Activated naive CD8-positive, alpha-beta T cell treated with anti-CD3 and anti-CD28 coated beads, Interleukin-2, amount 50 U/mL, for 24 hours (primary cell): ENCODE data around the gene C5orf52.
"Not testable (repeated sequence)": the region's sequence is repeated elsewhere in the genome, so short reads cannot be mapped to it uniquely, and the experiment has no call there.

Experiments used
- ATAC-seq: fragments of 150-1000 bp; cut with Tn5 transposase; one replicate; pipeline ENCODE4 v1.10.0; 2021
- DNase-seq: peaks from one replicate; pipeline ENCODE4 v3.0.0; 2021
- H3K27ac Mint-ChIP-seq: one replicate; pipeline ENCODE4 v1.8.0; 2021; ENCODE audit warnings: mild to moderate bottlenecking, mixed read lengths
- H3K27me3 Mint-ChIP-seq: one replicate; pipeline ENCODE4 v1.8.0; 2021; ENCODE audit warnings: mixed read lengths
- H3K36me3 Mint-ChIP-seq: one replicate; pipeline ENCODE4 v1.8.0; 2021; ENCODE audit warnings: low read depth, mixed read lengths
- H3K4me1 Mint-ChIP-seq: one replicate; pipeline ENCODE4 v1.8.0; 2021; ENCODE audit warnings: mixed read lengths
- H3K4me3 Mint-ChIP-seq: one replicate; pipeline ENCODE4 v1.8.0; 2021; ENCODE audit warnings: mild to moderate bottlenecking, moderate library complexity, mixed read lengths
- H3K9me3 Mint-ChIP-seq: one replicate; pipeline ENCODE4 v1.8.0; 2021; ENCODE audit warnings: mixed read lengths

The C5orf52 gene

DNA sequence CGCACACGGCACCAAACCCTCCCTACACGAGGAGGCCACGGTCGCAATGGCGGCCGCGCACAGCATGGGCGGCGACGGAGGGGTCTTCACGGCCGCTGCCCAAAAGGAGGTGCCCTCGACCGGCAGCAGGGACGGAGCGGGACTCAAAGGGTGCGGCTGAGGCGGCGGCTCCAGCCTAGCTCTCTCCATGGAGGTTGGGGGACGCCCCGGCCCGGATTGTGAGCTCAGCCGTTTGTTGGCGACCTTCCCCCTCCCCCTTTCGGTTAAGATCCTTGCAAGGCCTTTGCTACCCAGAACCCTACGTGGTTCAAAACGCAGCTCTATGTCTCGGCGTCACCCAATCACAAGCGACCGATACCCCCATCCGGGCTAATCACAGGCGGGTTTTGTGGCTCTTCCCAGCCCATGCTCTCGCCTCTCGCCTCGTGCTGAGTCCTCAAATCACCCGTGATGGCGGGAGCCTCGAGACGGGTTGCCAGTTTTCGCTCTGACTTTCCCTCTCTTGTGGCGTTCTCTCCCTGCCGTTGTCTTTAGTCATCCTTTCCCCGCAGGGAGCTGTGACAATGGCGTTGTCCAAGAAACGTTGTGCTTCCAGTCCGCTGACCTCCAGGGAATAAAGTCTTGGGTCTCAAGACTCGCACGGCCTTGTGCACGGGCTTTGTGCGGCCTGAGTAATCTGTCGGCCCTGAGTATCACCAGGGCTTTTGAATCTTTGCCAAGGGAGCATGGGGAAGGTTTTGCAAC is 19.5 kb downstream of the C5orf52 start:
- H3K9me3 Mint-ChIP-seq = peaks cover 6% of the 10 kb centered on the region
- peaks cover 8% of the 10 kb centered on the region for H3K27me3 Mint-ChIP-seq
- DNase-seq (no peak), ATAC-seq (no peak)
- H3K4me3 Mint-ChIP-seq = no peak overlapping the region
- no peaks in the 10 kb centered on the region for H3K4me1 Mint-ChIP-seq
- no peak overlapping the region for H3K27ac Mint-ChIP-seq
- H3K36me3 Mint-ChIP-seq = no peaks in the 10 kb centered on the region

DNA sequence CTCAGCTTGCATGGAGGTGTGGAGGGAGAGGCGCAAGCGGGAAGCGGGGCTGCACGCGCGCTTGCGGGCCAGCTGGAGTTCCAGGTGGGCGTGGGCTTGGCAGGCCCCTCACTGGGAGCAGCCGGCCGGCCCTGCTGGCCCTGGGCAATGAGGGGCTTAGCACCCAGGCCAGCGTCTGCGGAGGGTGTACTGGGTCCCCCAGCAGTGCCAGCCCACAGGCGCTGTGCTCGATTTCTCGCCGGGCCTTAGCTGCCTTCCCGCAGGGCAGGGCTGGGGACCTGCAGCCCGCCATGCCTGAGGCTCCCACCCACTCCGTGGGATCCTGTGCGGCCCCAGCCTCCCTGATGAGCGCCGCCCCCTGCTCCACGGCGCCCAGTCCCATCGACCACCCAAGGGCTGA is 22.5 kb downstream of the C5orf52 start:
- not testable (repeated sequence) for H3K27ac Mint-ChIP-seq, H3K36me3 Mint-ChIP-seq, H3K4me1 Mint-ChIP-seq, H3K4me3 Mint-ChIP-seq, DNase-seq, ATAC-seq
- Mint-ChIP-seq H3K27me3 (peaks cover 11% of the 10 kb centered on the region), H3K9me3 (peaks cover 11% of the 10 kb centered on the region)

DNA sequence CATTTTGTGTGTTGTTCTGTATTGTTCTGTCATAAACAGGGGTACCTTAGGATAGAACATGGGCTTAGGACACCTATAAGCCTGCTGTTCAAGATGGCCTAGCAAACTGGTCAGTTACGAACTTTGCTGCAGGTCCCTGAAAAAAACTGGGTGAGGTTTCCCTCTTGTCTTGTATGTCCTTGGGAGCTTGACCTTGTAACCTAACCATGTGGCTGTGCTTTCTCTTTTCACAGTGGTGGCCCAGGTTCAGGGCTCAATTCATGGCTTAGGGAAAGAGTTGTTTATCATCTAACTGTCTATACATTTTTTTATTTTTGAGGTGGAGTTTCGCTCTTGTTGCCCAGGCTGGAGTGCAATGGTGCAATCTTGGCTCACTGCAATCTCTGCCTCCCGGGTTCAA is 24.8 kb downstream of the C5orf52 start:
- not testable (repeated sequence) for ATAC-seq

DNA sequence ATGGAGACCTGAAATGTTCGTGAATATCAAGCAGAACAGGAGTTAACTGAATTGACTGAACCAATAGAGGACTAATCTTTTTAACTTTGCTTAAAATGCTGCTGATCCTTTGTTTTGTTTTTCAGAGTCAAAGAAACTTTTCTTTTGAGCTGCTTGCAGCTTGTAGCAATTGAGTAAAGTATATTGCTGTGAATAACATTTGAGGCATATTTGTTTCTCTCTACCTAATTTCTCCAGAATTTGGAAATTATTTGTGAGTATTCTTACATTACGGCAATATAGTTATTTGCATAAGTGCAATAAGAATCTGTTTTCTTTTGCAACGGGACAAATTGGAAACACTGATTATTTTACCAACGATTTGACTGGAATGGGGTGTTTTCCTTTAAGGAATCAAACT is 27.3 kb downstream of the C5orf52 start:
- not testable (repeated sequence) for DNase-seq, H3K4me1 Mint-ChIP-seq, ATAC-seq, H3K36me3 Mint-ChIP-seq, H3K27me3 Mint-ChIP-seq, H3K27ac Mint-ChIP-seq, H3K4me3 Mint-ChIP-seq, H3K9me3 Mint-ChIP-seq

More for the DNA sequence above, 24.8 kb downstream of the C5orf52 start:
- H3K4me1 Mint-ChIP-seq, H3K36me3 Mint-ChIP-seq, DNase-seq, H3K4me3 Mint-ChIP-seq, H3K27ac Mint-ChIP-seq, H3K27me3 Mint-ChIP-seq: not testable (repeated sequence)
- peaks cover 11% of the 10 kb centered on the region for H3K9me3 Mint-ChIP-seq

DNA sequence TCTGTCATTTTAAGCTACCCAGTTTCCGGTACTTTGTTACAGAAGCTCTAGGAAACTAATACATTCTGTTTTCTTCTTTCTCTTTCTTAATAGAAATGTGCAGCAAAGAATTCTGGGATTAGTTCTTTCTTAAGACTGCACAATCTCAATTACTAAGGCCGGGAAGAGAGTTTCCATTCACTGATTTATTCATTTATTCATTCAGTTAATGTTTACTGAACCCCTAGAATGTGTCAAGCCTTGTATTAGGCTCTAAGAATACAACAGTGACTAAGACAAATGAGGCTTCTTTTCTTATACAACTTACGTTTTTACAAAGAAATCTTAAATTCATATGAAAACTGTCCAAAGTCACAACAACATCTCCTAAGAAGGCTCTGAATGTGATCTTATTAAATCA is 32.4 kb downstream of the C5orf52 start:
- Mint-ChIP-seq H3K4me1 (no peaks in the 10 kb centered on the region), H3K27ac (no peak overlapping the region), H3K36me3 (no peaks in the 10 kb centered on the region), H3K4me3 (no peak overlapping the region), H3K9me3 (peaks cover 4% of the 10 kb centered on the region), H3K27me3 (peaks cover 14% of the 10 kb centered on the region)
- ATAC-seq (no peak), DNase-seq (no peak)

DNA sequence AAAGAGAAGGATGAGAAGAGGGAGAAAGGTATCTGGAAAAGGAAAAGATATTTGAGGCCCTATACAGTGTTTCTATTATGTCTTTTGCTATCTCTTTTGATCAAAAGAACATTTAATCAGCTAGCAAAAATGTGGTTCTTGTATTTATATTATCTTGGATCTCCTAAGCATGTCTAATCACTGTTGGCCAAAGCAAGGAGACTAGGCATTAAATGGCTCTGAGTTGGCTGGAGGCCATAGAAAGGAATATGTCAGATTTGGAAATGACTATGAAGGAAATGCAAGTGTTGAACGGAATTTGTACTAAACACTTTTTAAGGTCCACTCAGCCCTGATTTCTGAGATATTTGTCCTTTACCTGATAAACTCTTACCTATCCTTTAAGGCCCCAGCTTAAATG is 37.5 kb downstream of the C5orf52 start:
- H3K36me3 Mint-ChIP-seq = no peaks in the 10 kb centered on the region

DNA sequence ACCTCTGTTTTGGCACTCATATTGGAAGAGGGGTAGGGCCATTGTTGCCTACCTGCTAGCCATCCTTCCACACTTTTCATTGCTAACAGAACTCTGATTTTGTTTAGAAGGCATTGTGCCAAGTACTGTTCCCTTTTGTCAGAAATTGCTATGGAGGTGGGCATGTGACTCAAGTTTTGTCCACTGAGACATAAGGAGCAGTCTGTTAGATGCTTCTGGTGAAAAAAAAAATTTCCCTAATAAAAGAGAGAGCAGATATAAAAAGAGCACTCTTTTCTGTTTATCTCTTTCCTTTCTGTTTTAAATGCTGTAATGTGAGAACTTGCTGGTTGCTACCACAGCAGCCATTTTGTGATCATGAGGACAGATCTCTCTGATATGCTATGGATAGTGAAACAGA is 38.0 kb downstream of the C5orf52 start:
- H3K4me1 Mint-ChIP-seq = no peaks in the 10 kb centered on the region
- H3K27ac Mint-ChIP-seq = no peak overlapping the region
- DNase-seq (no peak), ATAC-seq (no peak)
- no peaks in the 10 kb centered on the region for H3K9me3 Mint-ChIP-seq
- no peaks in the 10 kb centered on the region for H3K36me3 Mint-ChIP-seq
- H3K4me3 Mint-ChIP-seq = no peak overlapping the region
- peaks cover 16% of the 10 kb centered on the region for H3K27me3 Mint-ChIP-seq

More for the DNA sequence above, 37.5 kb downstream of the C5orf52 start:
- no peak for DNase-seq
- Mint-ChIP-seq H3K4me1 (no peaks in the 10 kb centered on the region), H3K9me3 (no peaks in the 10 kb centered on the region), H3K4me3 (no peak overlapping the region), H3K27me3 (peaks cover 16% of the 10 kb centered on the region), H3K27ac (no peak overlapping the region)
- no peak for ATAC-seq

DNA sequence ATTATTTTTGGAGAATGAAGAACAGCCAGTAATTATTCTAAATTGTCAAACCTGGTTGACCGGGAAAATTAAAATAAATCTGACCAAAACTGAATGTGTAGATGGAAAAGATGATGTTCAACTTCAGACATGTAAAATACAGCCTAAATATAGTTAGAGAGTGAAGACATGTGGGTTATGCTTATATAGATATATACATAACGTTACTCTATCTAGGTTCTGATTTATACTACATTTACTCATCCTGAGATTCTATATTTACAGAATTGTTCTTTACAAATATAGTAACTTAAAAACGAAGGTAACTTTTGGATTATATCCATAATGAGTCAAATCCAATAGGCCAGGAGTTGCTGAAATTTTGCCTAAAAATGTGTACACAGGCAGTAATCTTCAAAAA is 39.1 kb downstream of the C5orf52 start:
- no peak overlapping the region for H3K4me3 Mint-ChIP-seq
- ATAC-seq (no peak), DNase-seq (no peak)
- no peaks in the 10 kb centered on the region for H3K36me3 Mint-ChIP-seq
- H3K4me1 Mint-ChIP-seq = no peaks in the 10 kb centered on the region
- H3K27me3 Mint-ChIP-seq = peaks cover 9% of the 10 kb centered on the region
- H3K27ac Mint-ChIP-seq = no peak overlapping the region
- no peaks in the 10 kb centered on the region for H3K9me3 Mint-ChIP-seq

DNA sequence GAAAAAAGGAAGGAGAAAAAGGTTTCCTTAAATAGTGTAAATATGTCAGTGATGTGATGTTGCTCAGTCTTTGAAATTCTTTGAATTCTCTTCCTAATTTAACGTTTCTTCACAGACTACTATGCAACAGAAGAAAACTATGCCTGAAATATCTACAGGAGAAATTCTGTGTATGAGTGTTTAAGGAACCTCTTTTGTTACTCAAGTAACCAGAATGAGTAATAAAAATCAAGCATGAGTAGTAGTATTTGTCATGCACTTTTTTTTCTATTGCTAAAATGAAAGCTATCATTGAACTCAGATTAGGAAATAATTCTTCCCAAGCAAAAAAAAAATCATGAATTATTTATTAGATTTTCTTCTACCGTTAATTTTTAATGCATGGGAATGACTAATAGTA is 39.5 kb downstream of the C5orf52 start:
- no peak for ATAC-seq
- Mint-ChIP-seq H3K27me3 (peaks cover 8% of the 10 kb centered on the region), H3K4me3 (no peak overlapping the region), H3K4me1 (no peaks in the 10 kb centered on the region), H3K9me3 (no peaks in the 10 kb centered on the region), H3K36me3 (no peaks in the 10 kb centered on the region), H3K27ac (no peak overlapping the region)
- no peak for DNase-seq

DNA sequence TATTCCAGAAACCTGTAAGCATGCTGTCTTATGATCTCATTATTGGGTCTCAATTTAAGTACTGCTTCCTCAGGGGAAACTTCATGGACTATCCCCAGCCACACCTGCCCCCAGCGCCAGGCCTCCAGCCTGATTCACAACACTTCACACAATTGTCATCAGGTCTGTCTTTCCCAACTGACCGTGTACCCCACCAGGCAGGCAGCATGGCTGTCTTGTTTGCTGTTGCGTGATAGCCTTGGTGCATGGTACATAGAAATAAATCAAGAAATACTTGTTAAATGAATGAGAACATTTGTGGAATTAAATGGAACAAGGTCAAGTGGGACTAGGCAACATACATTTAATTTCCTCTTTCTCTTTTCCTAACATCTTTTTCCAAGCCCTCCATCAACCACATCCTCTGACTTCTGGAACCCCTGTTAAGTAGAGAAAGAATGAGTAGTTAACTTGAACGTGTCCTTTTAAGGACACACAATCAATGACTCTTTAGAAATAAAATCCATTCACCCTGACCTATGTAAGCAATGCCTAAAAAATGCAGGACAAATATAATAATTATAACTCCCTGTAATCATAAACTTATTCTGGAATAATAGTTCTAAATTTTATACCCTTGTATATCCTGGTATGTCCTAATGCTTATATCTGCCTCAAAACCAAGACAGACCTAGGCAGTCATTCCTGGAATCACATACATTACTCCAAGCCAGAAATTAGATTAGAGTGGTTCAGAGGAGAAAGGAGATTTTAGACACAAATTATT is 42.7 kb downstream of the C5orf52 start:
- H3K36me3 Mint-ChIP-seq = peaks cover 4% of the 10 kb centered on the region

DNA sequence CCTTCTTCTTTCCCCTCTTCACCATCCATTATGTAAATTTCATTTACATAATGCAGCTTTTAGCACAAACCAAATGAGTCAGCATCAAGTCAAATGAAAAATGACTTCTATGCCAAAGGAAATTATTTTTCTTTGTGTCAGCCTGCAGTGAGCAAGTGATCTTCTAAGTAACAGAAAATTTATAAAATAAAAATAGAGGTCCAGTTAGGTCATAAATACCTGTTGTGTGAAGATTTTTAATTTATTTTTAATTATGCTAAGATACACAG is 43.2 kb downstream of the C5orf52 start:
- H3K27ac Mint-ChIP-seq = no peak overlapping the region
- H3K36me3 Mint-ChIP-seq = peaks cover 4% of the 10 kb centered on the region
- DNase-seq = no peak
- H3K9me3 Mint-ChIP-seq = no peaks in the 10 kb centered on the region
- no peaks in the 10 kb centered on the region for H3K27me3 Mint-ChIP-seq
- peaks cover 11% of the 10 kb centered on the region for H3K4me1 Mint-ChIP-seq
- ATAC-seq = no peak
- no peak overlapping the region for H3K4me3 Mint-ChIP-seq

More for the DNA sequence above, 42.7 kb downstream of the C5orf52 start:
- peaks cover 11% of the 10 kb centered on the region for H3K4me1 Mint-ChIP-seq
- no peaks in the 10 kb centered on the region for H3K9me3 Mint-ChIP-seq
- no peaks in the 10 kb centered on the region for H3K27me3 Mint-ChIP-seq
- H3K27ac Mint-ChIP-seq = no peak overlapping the region
- DNase-seq = no peak
- no peak overlapping the region for H3K4me3 Mint-ChIP-seq
- ATAC-seq = no peak

DNA sequence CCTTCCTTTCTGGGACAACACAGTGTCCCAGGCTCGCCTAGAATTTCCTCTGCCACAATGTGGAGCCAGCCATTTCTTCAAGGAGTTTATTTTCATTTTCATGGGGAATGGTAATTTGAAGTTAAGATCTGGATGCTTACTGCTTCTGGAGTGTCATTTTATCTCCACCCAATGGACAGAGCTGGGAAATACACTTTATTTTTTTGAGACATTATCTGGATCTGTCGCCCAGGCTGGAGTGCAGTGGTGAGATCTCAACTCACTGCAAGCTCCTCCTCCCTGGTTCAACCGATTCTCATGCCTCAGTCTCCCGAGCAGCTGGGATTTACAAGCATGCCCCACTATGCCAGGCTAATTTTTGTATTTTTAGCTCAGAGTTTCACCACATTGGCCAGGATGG is 47.2 kb downstream of the C5orf52 start:
- H3K4me3 Mint-ChIP-seq = no peak overlapping the region
- no peaks in the 10 kb centered on the region for H3K27me3 Mint-ChIP-seq
- DNase-seq (no peak), ATAC-seq (peak; percentile 76)
- peaks cover 7% of the 10 kb centered on the region for H3K36me3 Mint-ChIP-seq
- no peak overlapping the region for H3K27ac Mint-ChIP-seq
- H3K9me3 Mint-ChIP-seq = peaks cover 3% of the 10 kb centered on the region
- H3K4me1 Mint-ChIP-seq = peaks cover 11% of the 10 kb centered on the region

DNA sequence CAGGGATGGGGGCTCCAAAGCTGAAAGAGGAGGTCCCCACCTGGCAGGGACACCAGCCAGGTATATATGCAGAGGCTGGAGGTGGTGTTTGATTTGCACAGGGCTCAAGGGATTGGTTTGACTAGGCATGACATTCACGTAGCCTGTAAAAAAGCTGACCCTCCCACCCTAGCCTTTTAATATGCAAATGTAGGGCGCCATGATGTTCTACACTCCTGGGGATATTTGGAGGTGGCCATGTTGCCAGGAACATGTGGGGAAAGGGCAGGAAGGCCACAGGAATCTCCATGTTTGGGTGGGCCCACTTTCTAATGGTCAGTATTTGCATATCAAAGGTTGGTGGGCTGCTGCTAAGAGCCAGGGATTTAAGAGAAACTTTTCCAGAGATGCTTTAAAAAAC is 47.9 kb downstream of the C5orf52 start:
- Mint-ChIP-seq H3K4me1 (peaks cover 11% of the 10 kb centered on the region), H3K36me3 (peaks cover 9% of the 10 kb centered on the region), H3K27me3 (no peaks in the 10 kb centered on the region), H3K9me3 (peaks cover 3% of the 10 kb centered on the region), H3K4me3 (no peak overlapping the region), H3K27ac (no peak overlapping the region)
- DNase-seq (no peak), ATAC-seq (no peak)

DNA sequence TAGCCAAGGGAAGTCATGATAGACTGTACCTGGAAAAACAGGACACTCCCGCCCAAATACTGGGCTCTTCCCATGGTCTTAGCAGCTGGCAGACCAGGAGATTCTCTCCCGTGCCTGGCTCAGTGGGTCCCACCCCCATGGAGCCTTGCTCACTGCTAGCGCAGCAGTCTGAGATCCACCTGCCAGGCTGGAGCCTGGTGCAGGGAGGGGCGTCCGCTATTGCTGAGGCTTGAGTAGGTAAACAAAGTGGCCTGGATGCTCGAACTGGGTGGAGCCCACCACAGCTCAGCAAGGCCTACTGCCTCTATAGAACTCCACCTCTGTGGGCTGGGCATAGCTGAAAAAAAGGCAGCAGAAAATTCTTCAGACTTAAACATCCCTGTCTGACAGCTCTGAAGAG is 49.8 kb downstream of the C5orf52 start:
- Mint-ChIP-seq H3K36me3 (peaks cover 9% of the 10 kb centered on the region), H3K4me3 (no peak overlapping the region)
- no peak for ATAC-seq

DNA sequence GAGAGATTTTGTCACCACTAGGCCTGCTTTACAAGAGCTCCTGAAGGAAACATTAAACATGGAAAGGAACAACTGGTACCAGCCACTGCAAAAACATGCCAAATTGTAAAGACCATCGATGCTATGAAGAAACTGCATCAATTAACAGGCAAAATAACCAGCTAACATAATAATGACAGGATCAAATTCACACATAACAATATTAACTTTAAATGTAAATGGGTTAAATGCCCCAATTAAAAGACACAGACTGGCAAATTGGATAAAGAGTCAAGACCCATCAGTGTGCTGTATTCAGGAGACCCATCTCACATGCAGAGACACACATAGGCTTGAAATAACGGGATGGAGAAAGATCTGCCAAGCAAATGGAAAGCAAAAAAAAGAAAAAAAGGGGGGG is 51.6 kb downstream of the C5orf52 start:
- not testable (repeated sequence) for DNase-seq, H3K4me3 Mint-ChIP-seq, H3K27me3 Mint-ChIP-seq, H3K27ac Mint-ChIP-seq, ATAC-seq, H3K9me3 Mint-ChIP-seq
- H3K36me3 Mint-ChIP-seq = peaks cover 12% of the 10 kb centered on the region
- peaks cover 15% of the 10 kb centered on the region for H3K4me1 Mint-ChIP-seq

More for the DNA sequence above, 49.8 kb downstream of the C5orf52 start:
- H3K4me1 Mint-ChIP-seq = peaks cover 17% of the 10 kb centered on the region
- H3K27ac Mint-ChIP-seq = no peak overlapping the region
- H3K27me3 Mint-ChIP-seq = no peaks in the 10 kb centered on the region
- no peak for DNase-seq
- peaks cover 7% of the 10 kb centered on the region for H3K9me3 Mint-ChIP-seq
